ENCODE measurements around the gene PIEZO2.

GRCh38 chr18:10793730-10794370 lies 355.5 kb downstream of the PIEZO2 start:
- no peak for TF ChIP-seq CTCF (IDR thresholded peaks at IDR 0.05; ENCODE audit: insufficient read depth, low read depth, low read length)
- no peak for TF ChIP-seq EZH2 (IDR thresholded peaks at IDR 0.05; ENCODE audit: insufficient read depth, low read length)
